HEK293T (cell line): ENCODE data around the gene CSPG5.

ENCODE experiments used
- BHLHE40 ChIP-seq: fragments of 450-650 bp; IDR thresholded peaks from 2 replicates; pipeline ENCODE4 v1.6.1; 2016; ENCODE audit warnings: mild to moderate bottlenecking, moderate library complexity, borderline replicate concordance
- ELF4 ChIP-seq: fragments of 450-650 bp; IDR thresholded peaks from 2 replicates; pipeline ENCODE4 v1.6.1; 2017; ENCODE audit warnings: antibody characterized with exemption
- FOXK2 ChIP-seq: fragments of 450-650 bp; IDR thresholded peaks from 2 replicates; pipeline ENCODE4 v1.6.1; 2016; ENCODE audit warnings: mild to moderate bottlenecking
- FOXM1 ChIP-seq: fragments of 450-650 bp; IDR thresholded peaks from 2 replicates; pipeline ENCODE4 v1.6.1; 2017; ENCODE audit warnings: mild to moderate bottlenecking, borderline replicate concordance
- HDGF ChIP-seq: fragments of 450-650 bp; IDR thresholded peaks from 2 replicates; pipeline ENCODE4 v1.6.1; 2017; ENCODE audit warnings: antibody characterized with exemption, borderline replicate concordance
- L3MBTL2 ChIP-seq: fragments of 450-650 bp; conservative IDR thresholded peaks from 2 replicates; pipeline ENCODE4 v1.6.1; 2016; ENCODE audit warnings: mild to moderate bottlenecking
- LEF1 ChIP-seq: fragments of 450-650 bp; IDR thresholded peaks from 2 replicates; pipeline ENCODE4 v1.6.1; 2017; ENCODE audit warnings: mild to moderate bottlenecking, borderline replicate concordance
- NFRKB ChIP-seq: fragments of 450-650 bp; IDR thresholded peaks from 2 replicates; pipeline ENCODE4 v1.6.1; 2016; ENCODE audit warnings: mild to moderate bottlenecking, moderate library complexity
- SP1 ChIP-seq: fragments of 450-650 bp; IDR thresholded peaks from 2 replicates; pipeline ENCODE4 v1.6.1; 2017
- TARDBP ChIP-seq: fragments of 450-650 bp; IDR thresholded peaks from 2 replicates; pipeline ENCODE4 v1.6.1; 2016
- ZNF384 ChIP-seq: fragments of 450-650 bp; IDR thresholded peaks from 2 replicates; pipeline ENCODE4 v1.6.1; 2016

DNA sequence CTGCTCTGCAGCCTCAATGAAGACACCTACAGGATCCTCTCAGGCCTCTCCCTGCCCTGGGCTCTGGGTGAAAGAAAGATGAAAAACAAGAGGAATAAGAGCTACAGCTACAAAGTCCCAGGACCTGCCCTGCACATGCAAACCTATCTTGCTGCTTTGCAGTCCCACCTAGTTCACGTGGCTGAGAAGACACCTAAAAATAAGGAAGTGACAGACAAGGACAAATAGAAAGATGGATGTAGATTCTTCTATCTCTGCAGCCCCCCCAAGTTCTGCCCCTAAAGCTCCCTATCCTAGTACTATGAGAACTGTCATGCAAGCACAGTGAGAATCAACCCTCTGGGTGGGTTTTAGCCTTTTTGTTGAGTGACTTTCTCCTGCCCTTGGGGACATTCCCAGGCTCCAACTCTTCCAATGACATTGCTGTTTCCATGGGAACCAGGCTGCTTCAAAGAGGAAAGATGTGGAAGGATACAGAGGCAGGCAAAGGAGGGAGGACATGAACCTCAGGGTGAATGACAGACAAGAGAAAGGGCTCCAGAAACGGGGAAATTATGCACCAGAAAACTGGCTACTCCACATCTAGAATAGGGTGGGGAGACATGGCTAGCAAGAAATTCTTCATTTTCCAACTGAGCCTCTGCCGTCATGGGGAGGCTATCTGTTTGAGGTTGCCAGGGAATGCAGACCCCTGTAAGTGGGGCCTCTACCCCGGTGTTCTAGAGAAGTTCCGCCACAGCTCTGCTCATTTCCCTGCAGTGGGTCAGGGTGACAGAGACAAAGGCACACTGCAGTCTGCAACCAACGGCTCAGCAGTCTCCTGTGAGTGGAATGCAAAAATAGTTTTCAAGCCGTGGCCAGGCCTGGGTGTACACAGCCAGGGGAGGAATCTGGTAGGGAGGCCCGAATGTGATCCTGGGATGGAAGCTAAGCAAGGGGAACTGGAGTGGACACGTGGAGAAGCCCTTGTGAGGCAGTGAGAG, 5.2 kb downstream of the CSPG5 start:
- no peak for TF ChIP-seq FOXM1
- TF ChIP-seq L3MBTL2, result no peak
- TF ChIP-seq ELF4, result no peak
- TF ChIP-seq TARDBP, result no peak
- TF ChIP-seq NFRKB, result no peak
- no peak for TF ChIP-seq HDGF
- no peak for TF ChIP-seq ZNF384
- no peak for TF ChIP-seq FOXK2
- TF ChIP-seq LEF1, result no peak
- TF ChIP-seq BHLHE40, result no peak
- TF ChIP-seq SP1, result no peak
